BLaER1 treated with 17β-estradiol and CSF1 and Interleukin-3, amounts not matched to agents 10 nM and 100 nM (cell line): Measurements from ENCODE around the gene NOS1.

Experiments used
- H3K27ac ChIP-seq, 11 experiments: shearing (Covaris generic); formaldehyde crosslinking; 2 replicates each; pipeline ENCODE4 v1.8.1; 2022
- H3K27me3 ChIP-seq, 11 experiments: shearing (Covaris generic); formaldehyde crosslinking; 2 replicates each; pipeline ENCODE4 v1.8.1; 2022
- H3K36me3 ChIP-seq, 11 experiments: shearing (Covaris generic); formaldehyde crosslinking; 2 replicates each; pipeline ENCODE4 v1.8.1; 2022
- H3K4me1 ChIP-seq, 10 experiments: shearing (Covaris generic); formaldehyde crosslinking; 2 replicates each; pipeline ENCODE4 v1.8.1; 2022
- H3K4me2 ChIP-seq, 11 experiments: shearing (Covaris generic); formaldehyde crosslinking; 2 replicates each; pipeline ENCODE4 v1.8.1; 2022
- H3K4me3 ChIP-seq, 10 experiments: shearing (Covaris generic); formaldehyde crosslinking; 2 replicates each; pipeline ENCODE4 v1.8.1; 2022
- H3K9ac ChIP-seq, 11 experiments: shearing (Covaris generic); formaldehyde crosslinking; 2 replicates each; pipeline ENCODE4 v1.8.1; 2022
- H3K9me3 ChIP-seq, 11 experiments: shearing (Covaris generic); formaldehyde crosslinking; replicated peaks in 1 of 11; 2 replicates each; pipeline ENCODE4 v1.8.1; 2022
- H4K20me1 ChIP-seq, 11 experiments: shearing (Covaris generic); formaldehyde crosslinking; 2 replicates each; pipeline ENCODE4 v1.8.1; 2022
- Cebpa-rat ChIP-seq, 11 experiments: shearing (Covaris generic); IDR thresholded peaks; 2 replicates each; pipeline ENCODE4 v1.8.1; 2022

The NOS1 gene

DNA sequence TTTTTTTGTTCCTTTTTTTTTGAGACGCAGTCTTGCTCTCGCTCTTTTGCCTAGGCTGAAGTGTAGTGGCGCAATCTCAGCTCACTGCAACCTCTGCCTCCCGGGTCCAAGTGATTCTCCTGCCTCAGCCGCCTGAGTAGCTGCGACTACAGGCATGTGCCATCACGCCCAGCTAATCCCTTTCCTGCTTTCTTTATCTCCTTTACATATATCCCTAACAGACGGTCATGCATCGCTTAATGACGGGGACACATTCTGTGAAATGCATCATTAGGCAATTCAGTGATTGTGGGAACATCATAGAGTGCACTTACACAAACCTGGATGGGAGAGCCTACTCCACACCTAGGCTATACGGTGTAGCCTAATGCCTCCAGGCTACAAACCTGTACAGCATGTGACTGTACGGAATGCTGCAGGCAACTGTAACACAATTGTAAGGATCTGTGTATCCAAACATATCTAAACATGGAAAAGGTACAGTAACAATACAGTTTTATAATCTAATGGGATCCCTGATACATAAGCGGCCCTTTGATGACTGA, 32.8 kb downstream of the NOS1 start:
- Histone ChIP-seq H3K9ac (no peak overlapping the region), H4K20me1 (no peaks in the 10 kb centered on the region), H3K4me2 (no peak overlapping the region), H3K36me3 (no peaks in the 10 kb centered on the region), H3K27me3 (no peaks in the 10 kb centered on the region), H3K4me1 (peaks cover 23 to 34% (median 29%) of the 10 kb centered on the region in 10 experiments), H3K27ac (no peak overlapping the region), H3K4me3 (no peak overlapping the region), H3K9me3 (no peaks in the 10 kb centered on the region)
- TF ChIP-seq Cebpa-rat (IDR thresholded peaks at IDR 0.05), result no peak

DNA sequence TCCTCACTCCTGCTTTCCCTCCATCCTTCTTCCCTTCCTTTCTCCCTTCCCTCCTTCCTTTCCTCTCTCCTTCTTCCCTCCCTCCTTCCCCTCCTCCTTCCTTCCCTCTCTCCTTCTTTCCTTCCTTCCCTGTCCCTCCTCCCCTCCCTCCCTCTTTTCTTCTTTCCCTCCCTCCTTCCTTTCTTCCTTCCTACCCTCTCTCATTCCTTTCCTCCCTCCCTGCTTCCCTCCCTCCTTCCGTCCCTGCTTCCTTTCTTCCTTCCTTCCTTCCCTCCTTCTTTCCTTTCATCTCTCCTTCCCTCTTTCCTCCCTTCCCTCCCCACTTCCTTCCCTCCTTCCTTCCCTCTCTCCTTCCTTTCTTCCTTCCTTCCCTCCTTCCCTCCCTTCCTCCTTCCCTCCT, 39.0 kb downstream of the NOS1 start:
- Histone ChIP-seq H3K9ac (no peak overlapping the region), H3K4me2 (no peak overlapping the region), H3K4me3 (no peak overlapping the region), H3K27me3 (no peaks in the 10 kb centered on the region), H4K20me1 (no peaks in the 10 kb centered on the region), H3K4me1 (no peaks in the 10 kb centered on the region), H3K9me3 (0 out of 22 replicates have a peak, but pooled peaks cover 0 to under 1% (median 0%) of the 10 kb centered on the region in 11 experiments), H3K27ac (no peak overlapping the region), H3K36me3 (no peaks in the 10 kb centered on the region)
- no peak for TF ChIP-seq Cebpa-rat (IDR thresholded peaks at IDR 0.05)

- H3K27ac ChIP-seq, result no peak overlapping the region
- no peak overlapping the region for H3K9ac ChIP-seq
- H3K36me3 ChIP-seq, result no peaks in the 10 kb centered on the region
- H3K4me2 ChIP-seq, result no peak overlapping the region
- peaks cover under 1 to 9% (median 5%) of the 10 kb centered on the region in 11 experiments; a peak in 19 of 22 replicates for H3K9me3 ChIP-seq
- no peaks in the 10 kb centered on the region for H3K4me1 ChIP-seq
- no peaks in the 10 kb centered on the region for H3K27me3 ChIP-seq
- no peak for TF ChIP-seq Cebpa-rat (IDR thresholded peaks at IDR 0.05)
- H3K4me3 ChIP-seq, result no peak overlapping the region
- H4K20me1 ChIP-seq, result no peaks in the 10 kb centered on the region
Observed at GRCh38 chr12:117321572-117321971, 39.9 kb downstream of the NOS1 start.

GRCh38 chr12:117318591-117318990, 42.8 kb downstream of the NOS1 start:
- no peak for TF ChIP-seq Cebpa-rat (IDR thresholded peaks at IDR 0.05)
- Histone ChIP-seq H3K9ac (no peak overlapping the region), H3K36me3 (no peaks in the 10 kb centered on the region), H3K4me3 (no peak overlapping the region), H3K4me2 (no peak overlapping the region), H4K20me1 (no peaks in the 10 kb centered on the region), H3K27ac (no peak overlapping the region), H3K9me3 (peaks cover 7 to 16% (median 12%) of the 10 kb centered on the region in 11 experiments; a peak in 19 of 22 replicates), H3K4me1 (peaks cover 11 to 13% (median 12%) of the 10 kb centered on the region in 10 experiments), H3K27me3 (no peaks in the 10 kb centered on the region)

- Histone ChIP-seq H3K4me1 (peaks cover 15 to 17% (median 16%) of the 10 kb centered on the region in 10 experiments), H3K4me2 (no peak overlapping the region), H3K27ac (no peak overlapping the region), H4K20me1 (no peaks in the 10 kb centered on the region), H3K9me3 (peaks cover 7 to 16% (median 12%) of the 10 kb centered on the region in 11 experiments; a peak in 19 of 22 replicates), H3K27me3 (no peaks in the 10 kb centered on the region), H3K36me3 (no peaks in the 10 kb centered on the region), H3K4me3 (no peak overlapping the region), H3K9ac (no peak overlapping the region)
- no peak for TF ChIP-seq Cebpa-rat (IDR thresholded peaks at IDR 0.05)
Observed at GRCh38 chr12:117316336-117316735, 45.1 kb downstream of the NOS1 start.

- H3K36me3 ChIP-seq, result no peaks in the 10 kb centered on the region
- H3K4me1 ChIP-seq, result peaks cover 15 to 17% (median 16%) of the 10 kb centered on the region in 10 experiments
- H3K4me2 ChIP-seq, result peak overlapping the region; percentile 24 to 69 (median 56)
- H3K9me3 ChIP-seq, result peaks cover 7 to 16% (median 12%) of the 10 kb centered on the region in 11 experiments; a peak in 19 of 22 replicates
- H3K27ac ChIP-seq, result no peak overlapping the region
- H4K20me1 ChIP-seq, result no peaks in the 10 kb centered on the region
- no peaks in the 10 kb centered on the region for H3K27me3 ChIP-seq
- no peak for TF ChIP-seq Cebpa-rat (IDR thresholded peaks at IDR 0.05)
- no peak overlapping the region for H3K4me3 ChIP-seq
- H3K9ac ChIP-seq, result no peak overlapping the region
Observed at GRCh38 chr12:117313926-117314325, 47.5 kb downstream of the NOS1 start.

DNA sequence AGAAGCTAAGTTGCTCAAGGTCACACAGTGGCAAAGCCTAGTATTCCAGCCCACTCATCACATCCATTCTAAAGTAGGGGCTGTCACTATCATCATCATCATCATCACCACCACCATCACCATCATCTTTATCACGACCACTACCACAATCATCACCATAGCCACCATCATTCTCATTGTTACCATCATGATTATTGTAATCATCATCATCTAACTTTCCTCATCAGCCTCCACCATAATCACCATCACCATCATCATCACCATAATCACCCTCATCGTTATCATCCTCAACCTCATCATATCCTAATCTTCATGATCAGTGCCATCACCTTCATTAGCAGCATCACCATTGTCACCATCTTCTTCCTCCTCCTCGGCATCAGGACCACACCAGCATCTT, 48.7 kb downstream of the NOS1 start:
- Histone ChIP-seq H3K27me3 (no peaks in the 10 kb centered on the region), H3K27ac (no peak overlapping the region), H3K4me2 (no peak overlapping the region), H3K9ac (no peak overlapping the region), H3K4me1 (peaks cover 15 to 17% (median 16%) of the 10 kb centered on the region in 10 experiments), H3K36me3 (no peaks in the 10 kb centered on the region), H3K9me3 (peaks cover 7 to 16% (median 12%) of the 10 kb centered on the region in 11 experiments; a peak in 19 of 22 replicates), H4K20me1 (no peaks in the 10 kb centered on the region), H3K4me3 (no peak overlapping the region)
- no peak for TF ChIP-seq Cebpa-rat (IDR thresholded peaks at IDR 0.05)

DNA sequence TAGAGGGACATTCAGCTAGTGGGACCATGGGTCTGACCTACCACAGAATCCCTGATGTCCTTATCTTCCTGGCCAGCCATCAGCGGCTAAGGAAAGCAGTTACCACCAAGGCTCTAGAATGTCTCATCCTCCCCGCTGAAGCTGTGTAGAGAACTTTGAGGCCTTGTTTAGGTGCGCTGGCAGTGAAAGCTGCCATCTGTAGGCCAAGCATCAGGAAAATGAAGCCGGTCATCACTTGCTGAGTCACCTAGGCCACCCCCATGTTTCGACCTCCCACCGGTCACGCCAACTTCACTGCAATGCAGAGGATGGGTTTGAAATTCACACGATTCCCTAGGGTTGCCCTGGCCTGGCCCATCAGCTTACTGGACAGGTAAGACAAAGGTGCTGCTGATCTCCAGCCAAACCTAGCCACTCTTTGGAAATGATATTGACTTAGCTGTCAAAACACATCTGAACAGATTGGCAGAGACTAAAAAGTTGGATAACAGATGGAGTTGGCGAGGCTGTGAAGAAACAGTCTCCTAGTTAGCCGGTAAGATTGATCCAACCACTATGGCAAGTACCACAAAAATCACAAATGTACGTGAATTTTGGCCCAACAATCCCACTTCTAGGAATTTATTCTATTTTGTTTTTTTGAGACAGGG, 52.0 kb downstream of the NOS1 start:
- H4K20me1 ChIP-seq, result no peaks in the 10 kb centered on the region
- no peak overlapping the region for H3K9ac ChIP-seq
- H3K9me3 ChIP-seq, result no peaks in the 10 kb centered on the region
- no peaks in the 10 kb centered on the region for H3K36me3 ChIP-seq
- no peak overlapping the region for H3K4me2 ChIP-seq
- peaks cover 12 to 15% (median 13%) of the 10 kb centered on the region in 10 experiments for H3K4me1 ChIP-seq
- no peak overlapping the region for H3K27ac ChIP-seq
- no peaks in the 10 kb centered on the region for H3K27me3 ChIP-seq
- H3K4me3 ChIP-seq, result no peak overlapping the region
- no peak for TF ChIP-seq Cebpa-rat (IDR thresholded peaks at IDR 0.05)

DNA sequence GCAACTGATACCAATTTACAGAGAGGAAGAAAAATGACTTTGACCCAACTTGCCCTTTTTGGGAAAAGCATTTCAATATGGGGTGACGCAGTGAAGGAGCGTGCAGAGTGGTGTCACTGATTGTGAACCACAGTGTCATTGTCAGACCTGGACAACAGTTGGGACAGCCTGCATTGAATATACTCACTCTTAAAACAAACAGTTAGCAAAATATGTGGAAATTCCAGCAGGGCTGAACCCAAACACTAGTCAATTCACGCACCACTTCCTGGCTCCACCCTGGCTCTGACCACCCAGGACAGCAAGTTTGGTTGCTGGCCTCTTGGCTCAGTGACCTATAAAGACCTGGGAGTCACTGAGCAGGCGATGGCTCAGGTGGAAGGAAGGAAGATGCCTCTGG, 61.3 kb downstream of the NOS1 start:
- no peak for TF ChIP-seq Cebpa-rat (IDR thresholded peaks at IDR 0.05)

More for the DNA sequence above, 61.3 kb downstream of the NOS1 start:
- H3K9ac ChIP-seq, result no peak overlapping the region
- H3K4me3 ChIP-seq, result no peak overlapping the region
- no peaks in the 10 kb centered on the region for H3K27me3 ChIP-seq
- H4K20me1 ChIP-seq, result no peaks in the 10 kb centered on the region
- H3K9me3 ChIP-seq, result peaks cover 0 to 4% (median 0%) of the 10 kb centered on the region in 11 experiments; a peak in 2 of 22 replicates
- H3K4me1 ChIP-seq, result peaks cover 0 to 11% (median 3%) of the 10 kb centered on the region in 10 experiments; a peak in 7 of 20 replicates
- no peaks in the 10 kb centered on the region for H3K36me3 ChIP-seq
- no peak overlapping the region for H3K27ac ChIP-seq
- H3K4me2 ChIP-seq, result no peak overlapping the region
